Measurements from ENCODE around the gene KBTBD8.

GRCh38 chr3:67009716-67010115, 11.6 kb downstream of the KBTBD8 start:
- TF ChIP-seq CTCF (IDR thresholded peaks at IDR 0.05; ENCODE audit: insufficient read depth, low read depth, low read length) (no peak), EZH2 (IDR thresholded peaks at IDR 0.05; ENCODE audit: insufficient read depth, low read length) (no peak)
